Testis (tissue), 2 donors: ENCODE data around the gene MPRIP.

Source experiments
- POLR2A ChIP-seq: fragments of 450-650 bp; IDR thresholded peaks from one replicate; pipeline ENCODE4 v1.6.1; 2017; ENCODE audit warnings: antibody characterized with exemption, mild to moderate bottlenecking, moderate library complexity
- TF ChIP-seq, protein P1 (sequence below), 3 experiments: fragments of 450-650 bp in 2 of 3; fragments of 200-600 bp in 1 of 3; sonication (generic) in 1 of 3; IDR thresholded peaks; one replicate each; pipeline ENCODE4 v1.5.1; 2016 to 2019; ENCODE audit warnings: antibody characterized with exemption in 3 of 3, mild to moderate bottlenecking in 2 of 3, moderate library complexity in 1 of 3

DNA sequence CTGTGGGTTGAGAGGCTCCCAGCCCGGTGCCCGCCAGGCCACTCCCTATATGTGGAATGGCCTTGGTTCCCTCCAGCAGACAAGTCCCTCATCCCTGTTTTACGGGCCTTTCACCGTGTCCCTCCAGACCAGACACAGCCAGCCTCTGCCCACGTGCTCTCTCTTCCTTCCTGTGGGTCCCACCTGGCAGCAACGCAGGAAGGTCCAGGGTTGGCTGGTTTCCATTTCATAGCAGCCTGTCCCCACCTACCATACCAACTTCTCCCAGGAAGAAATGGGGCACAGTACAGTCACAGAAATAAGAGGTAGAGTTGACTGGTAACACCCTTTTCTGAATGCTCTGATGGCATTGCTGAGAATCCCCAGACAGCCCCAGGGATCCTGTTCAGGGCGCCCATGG lies 128.9 kb downstream of the MPRIP start:
- TF ChIP-seq, protein P1, sequence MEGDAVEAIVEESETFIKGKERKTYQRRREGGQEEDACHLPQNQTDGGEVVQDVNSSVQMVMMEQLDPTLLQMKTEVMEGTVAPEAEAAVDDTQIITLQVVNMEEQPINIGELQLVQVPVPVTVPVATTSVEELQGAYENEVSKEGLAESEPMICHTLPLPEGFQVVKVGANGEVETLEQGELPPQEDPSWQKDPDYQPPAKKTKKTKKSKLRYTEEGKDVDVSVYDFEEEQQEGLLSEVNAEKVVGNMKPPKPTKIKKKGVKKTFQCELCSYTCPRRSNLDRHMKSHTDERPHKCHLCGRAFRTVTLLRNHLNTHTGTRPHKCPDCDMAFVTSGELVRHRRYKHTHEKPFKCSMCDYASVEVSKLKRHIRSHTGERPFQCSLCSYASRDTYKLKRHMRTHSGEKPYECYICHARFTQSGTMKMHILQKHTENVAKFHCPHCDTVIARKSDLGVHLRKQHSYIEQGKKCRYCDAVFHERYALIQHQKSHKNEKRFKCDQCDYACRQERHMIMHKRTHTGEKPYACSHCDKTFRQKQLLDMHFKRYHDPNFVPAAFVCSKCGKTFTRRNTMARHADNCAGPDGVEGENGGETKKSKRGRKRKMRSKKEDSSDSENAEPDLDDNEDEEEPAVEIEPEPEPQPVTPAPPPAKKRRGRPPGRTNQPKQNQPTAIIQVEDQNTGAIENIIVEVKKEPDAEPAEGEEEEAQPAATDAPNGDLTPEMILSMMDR (IDR thresholded peaks at IDR 0.05): no peak
- no peak for TF ChIP-seq POLR2A
